ENCODE data around the gene ADGRE1.

Gene ADGRE1

GRCh38 chr19:6888967-6889366 is 1.6 kb downstream of the ADGRE1 start:
- TF ChIP-seq CTCF (IDR thresholded peaks at IDR 0.05; ENCODE audit: low read depth, low read length, missing control alignments): no peak
- Histone ChIP-seq H3K36me3 (replicated peaks) (no peaks in the 10 kb centered on the region), H3K27ac (no peak overlapping the region), H3K27me3 (replicated peaks) (no peaks in the 10 kb centered on the region), H3K4me3 (ENCODE audit: low read depth, low read length) (no peak overlapping the region)
- in situ Hi-C loops (cut with HindIII; ENCODE audit: low pct_ligation_motif_present, low sequenced_read_pairs): no loop called here
- DNase-seq: no peak

DNA sequence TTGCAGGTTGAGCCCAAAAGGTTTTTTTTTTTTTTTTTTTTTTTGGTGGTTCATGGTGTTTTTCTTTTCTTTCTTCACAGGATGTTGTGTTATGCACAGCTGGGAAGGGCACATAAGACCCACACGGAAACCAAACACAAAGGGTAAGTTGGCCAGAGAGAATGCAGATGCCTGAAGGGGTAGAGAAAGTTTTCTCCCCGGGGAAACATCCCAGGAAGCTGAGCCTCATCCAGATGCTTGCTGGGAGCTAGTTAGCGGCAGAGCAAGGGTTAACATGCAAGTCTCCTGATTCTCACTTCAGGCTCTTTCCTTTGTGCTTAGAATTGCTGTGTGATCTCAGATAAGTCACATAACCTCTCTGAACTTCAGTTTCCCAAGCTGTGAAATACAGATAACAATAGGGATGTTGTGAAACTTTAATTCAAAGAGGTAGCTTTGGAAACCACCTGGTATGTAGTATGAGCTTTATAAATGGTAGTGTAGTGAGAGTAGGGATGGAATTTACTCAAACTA is 3.1 kb downstream of the ADGRE1 start:
- Histone ChIP-seq H3K27ac (no peak overlapping the region), H3K27me3 (replicated peaks) (no peaks in the 10 kb centered on the region), H3K4me3 (ENCODE audit: low read depth, low read length) (no peak overlapping the region), H3K36me3 (replicated peaks) (no peaks in the 10 kb centered on the region)
- in situ Hi-C loops (cut with HindIII; ENCODE audit: low pct_ligation_motif_present, low sequenced_read_pairs): no loop called here
- TF ChIP-seq CTCF (IDR thresholded peaks at IDR 0.05; ENCODE audit: low read depth, low read length, missing control alignments): no peak
- no peak for DNase-seq

GRCh38 chr19:6890938-6891337 is 3.6 kb downstream of the ADGRE1 start:
- in situ Hi-C loops (cut with HindIII; ENCODE audit: low pct_ligation_motif_present, low sequenced_read_pairs): no loop called here
- no peak for DNase-seq
- TF ChIP-seq CTCF (IDR thresholded peaks at IDR 0.05; ENCODE audit: low read depth, low read length, missing control alignments): no peak
- Histone ChIP-seq H3K27ac (no peak overlapping the region), H3K27me3 (replicated peaks) (no peaks in the 10 kb centered on the region), H3K4me3 (ENCODE audit: low read depth, low read length) (no peak overlapping the region), H3K36me3 (replicated peaks) (no peaks in the 10 kb centered on the region)

- H3K27me3 ChIP-seq (replicated peaks): no peaks in the 10 kb centered on the region
- no peak overlapping the region for H3K4me3 ChIP-seq (ENCODE audit: low read depth, low read length)
- no peak for DNase-seq
- H3K27ac ChIP-seq: no peak overlapping the region
- in situ Hi-C loops (cut with HindIII; ENCODE audit: low pct_ligation_motif_present, low sequenced_read_pairs): no loop called here
- H3K36me3 ChIP-seq (replicated peaks): no peaks in the 10 kb centered on the region
- TF ChIP-seq CTCF (IDR thresholded peaks at IDR 0.05; ENCODE audit: low read depth, low read length, missing control alignments): no peak
These were observed 4.5 kb downstream of the ADGRE1 start for GRCh38 chr19:6891761-6892385.

- no peak overlapping the region for H3K27ac ChIP-seq
- H3K4me3 ChIP-seq (ENCODE audit: low read depth, low read length): no peak overlapping the region
- no peak for DNase-seq
- in situ Hi-C loops (cut with HindIII; ENCODE audit: low pct_ligation_motif_present, low sequenced_read_pairs): no loop called here
- no peak for TF ChIP-seq CTCF (IDR thresholded peaks at IDR 0.05; ENCODE audit: low read depth, low read length, missing control alignments)
- H3K36me3 ChIP-seq (replicated peaks): no peaks in the 10 kb centered on the region
- H3K27me3 ChIP-seq (replicated peaks): no peaks in the 10 kb centered on the region
These were observed 6.9 kb downstream of the ADGRE1 start for GRCh38 chr19:6894313-6894712.

GRCh38 chr19:6903446-6903845 is 16.1 kb downstream of the ADGRE1 start:
- Histone ChIP-seq H3K27me3 (replicated peaks) (no peaks in the 10 kb centered on the region), H3K36me3 (replicated peaks) (no peaks in the 10 kb centered on the region), H3K4me3 (ENCODE audit: low read depth, low read length) (no peak overlapping the region), H3K27ac (no peak overlapping the region)
- no peak for DNase-seq
- TF ChIP-seq CTCF (IDR thresholded peaks at IDR 0.05; ENCODE audit: low read depth, low read length, missing control alignments): no peak
- in situ Hi-C loops (cut with HindIII; ENCODE audit: low pct_ligation_motif_present, low sequenced_read_pairs): no loop called here
